GM12878 (cell line): ENCODE results near the gene ZFPM1. TPM values are rescaled to one million over a fixed set of nuclear protein-coding genes. Genes with fewer than 3 reads are reported as not detected.

Experiments used
- ATAC-seq: fragments of 200-7000 bp; cut with Tn5 transposase; 3 replicates; pipeline ENCODE4 v1.9.1; 2020; ENCODE audit warnings: mild to moderate bottlenecking, moderate library complexity
- BruUV-seq: library from RNA; stranded (reverse); fragments of 400-500 nt; replicated peaks from 2 replicates; lab custom pipeline; 2021; lab: Mats Ljungman, UMichigan
- CTCF ChIA-PET: fragments of 300-600 bp; sonication (Branson Sonifier 250); formaldehyde crosslinking; extraction: SDS; loops from one replicate; lab custom pipeline; 2021; ENCODE audit warnings: inconsistent platforms; lab: Yijun Ruan, JAX
- POLR2A ChIA-PET: fragments of 350-600 bp; formaldehyde crosslinking; extraction: SDS; loops from one replicate; lab custom pipeline; 2021; ENCODE audit warnings: inconsistent platforms; lab: Charles Lee
- RAD21 ChIA-PET: fragments of 300-600 bp; sonication (Branson Sonifier 250); formaldehyde crosslinking; loops from one replicate; lab custom pipeline; 2023; ENCODE audit warnings: antibody characterized with exemption; ENCODE audit not compliant: unreplicated experiment; lab: Charles Lee
- SMC1A ChIA-PET: fragments of 300-600 bp; sonication (Branson Sonifier 250); formaldehyde crosslinking; loops from one replicate; lab custom pipeline; 2023; ENCODE audit not compliant: unreplicated experiment, uncharacterized antibody; lab: Charles Lee
- DNase-seq: peaks from one replicate; pipeline ENCODE4 v3.0.0-alpha.2; 2011; ENCODE audit warnings: low read depth, low spot score
- FAIRE-seq: peaks from 3 replicates; lab custom pipeline; 2011; peaks lifted over from hg19 to GRCh38; lab: Jason Lieb, UNC
- H2AFZ ChIP-seq: 2 replicates; pipeline ENCODE4 v1.6.0; 2011; ENCODE audit warnings: low read depth, low read length, control low read depth; ENCODE audit not compliant: control insufficient read depth
- H3K27ac ChIP-seq: 2 replicates; pipeline ENCODE4 v1.5.1; 2011; ENCODE audit warnings: control low read depth; ENCODE audit not compliant: control insufficient read depth, insufficient read depth
- H3K27me3 ChIP-seq, 2 experiments: replicated peaks in 1 of 2; 2 replicates each; pipeline versions ENCODE4 v1.6.0 to v1.6.1; 2011; ENCODE audit warnings: low read length in 1 of 2; ENCODE audit not compliant: control insufficient read depth in 2 of 2, insufficient read depth in 2 of 2
- H3K36me3 ChIP-seq, 2 experiments: 2 replicates each; pipeline ENCODE4 v1.5.1; 2011; ENCODE audit warnings: low read length in 1 of 2; ENCODE audit not compliant: control insufficient read depth in 2 of 2, insufficient read depth in 2 of 2
- H3K4me1 ChIP-seq: 2 replicates; pipeline ENCODE4 v1.6.1; 2011; ENCODE audit warnings: mild to moderate bottlenecking, low read length, moderate library complexity, mixed read lengths; ENCODE audit not compliant: control insufficient read depth, insufficient read depth
- H3K4me2 ChIP-seq: 2 replicates; pipeline ENCODE4 v1.6.0; 2011; ENCODE audit warnings: control low read depth; ENCODE audit not compliant: control insufficient read depth, insufficient read depth
- H3K4me3 ChIP-seq: fragments of 200-600 bp; sonication (generic); 2 replicates; pipeline ENCODE4 v1.5.1; 2016
- H3K79me2 ChIP-seq: 2 replicates; pipeline ENCODE4 v1.6.0; 2011; ENCODE audit warnings: low read length; ENCODE audit not compliant: control insufficient read depth, insufficient read depth
- H3K9ac ChIP-seq: 2 replicates; pipeline ENCODE4 v1.8.0; 2011; ENCODE audit warnings: low read length, control low read depth, mixed read lengths; ENCODE audit not compliant: control insufficient read depth, insufficient read depth
- H3K9me3 ChIP-seq: replicated peaks from 3 replicates; pipeline ENCODE4 v1.5.1; 2011; ENCODE audit warnings: mild to moderate bottlenecking, low read length; ENCODE audit not compliant: control insufficient read depth, insufficient read depth
- H4K20me1 ChIP-seq: 2 replicates; pipeline ENCODE4 v1.6.0; 2011; ENCODE audit not compliant: control insufficient read depth, insufficient read depth
- ATF2 ChIP-seq: IDR thresholded peaks from 2 replicates; pipeline ENCODE4 v1.6.1; 2012; ENCODE audit warnings: low read length, inconsistent platforms
- ATF7 ChIP-seq: fragments of 450-650 bp; IDR thresholded peaks from 2 replicates; pipeline ENCODE4 v1.6.1; 2016; ENCODE audit warnings: low read depth, mild to moderate bottlenecking
- CEBPB ChIP-seq, 2 experiments: fragments of 150-350 bp in 1 of 2; IDR thresholded peaks; 2 replicates each; pipeline ENCODE4 v1.6.1; 2012 to 2014; ENCODE audit warnings: low read depth in 2 of 2, low read length in 2 of 2, borderline replicate concordance in 1 of 2, inconsistent platforms in 1 of 2
- MAX ChIP-seq: IDR thresholded peaks from 2 replicates; pipeline ENCODE4 v1.6.1; 2012; ENCODE audit warnings: low read depth, low read length, improper control_type of control experiment
- NR2C1 ChIP-seq: fragments of 450-650 bp; IDR thresholded peaks from 2 replicates; pipeline ENCODE4 v1.6.1; 2017; ENCODE audit warnings: antibody characterized with exemption, mild to moderate bottlenecking, moderate library complexity
- PAX8 ChIP-seq: fragments of 450-650 bp; IDR thresholded peaks from 2 replicates; pipeline ENCODE4 v1.6.1; 2017; ENCODE audit warnings: mild to moderate bottlenecking, moderate library complexity
- SIN3A ChIP-seq: IDR thresholded peaks from 2 replicates; pipeline ENCODE4 v1.6.1; 2012; ENCODE audit warnings: low read depth, low read length, improper control_type of control experiment
- SKIL ChIP-seq: fragments of 450-650 bp; IDR thresholded peaks from 2 replicates; pipeline ENCODE4 v1.6.1; 2017; ENCODE audit warnings: mild to moderate bottlenecking, low read depth, inconsistent platforms; ENCODE audit not compliant: poor library complexity, severe bottlenecking
- SMAD5 ChIP-seq: IDR thresholded peaks from 2 replicates; pipeline ENCODE4 v1.6.1; 2016; ENCODE audit warnings: antibody characterized with exemption, low read depth
- SREBF1 ChIP-seq: IDR thresholded peaks from 2 replicates; pipeline ENCODE4 v1.6.1; 2012; ENCODE audit warnings: mild to moderate bottlenecking, low read length
- TARDBP ChIP-seq: IDR thresholded peaks from 2 replicates; pipeline ENCODE4 v1.6.1; 2016; ENCODE audit warnings: borderline replicate concordance
- TCF3 ChIP-seq: IDR thresholded peaks from 2 replicates; pipeline ENCODE4 v1.6.1; 2012; ENCODE audit warnings: low read depth, mild to moderate bottlenecking, low read length, borderline replicate concordance; ENCODE audit not compliant: insufficient read depth
- ZBTB4 ChIP-seq: fragments of 450-650 bp; formaldehyde crosslinking; IDR thresholded peaks from 2 replicates; pipeline ENCODE4 v1.4.0; 2022; ENCODE audit warnings: mild to moderate bottlenecking, moderate library complexity
- WGBS: methylation state at CpG from one replicate; pipeline ENCODE4 v1.1.6; 2016; ENCODE audit warnings: low lambda C conversion rate; ENCODE audit not compliant: insufficient replicate concordance, insufficient coverage; ENCODE audit errors: missing lambda C conversion rate; 5-methylcytosine and 5-hydroxymethylcytosine counted together
- in situ Hi-C: fragments of 300-500 bp; cut with MboI; formaldehyde crosslinking; loops from 9 replicates; pipeline ENCODE4 v1.14.3; 2018; ENCODE audit warnings: mixed read lengths
- intact Hi-C: fragments of 100-400 bp; cut with micrococcal nuclease; formaldehyde crosslinking; loops from one replicate; pipeline ENCODE4 v1.14.2; 2022; ENCODE audit not compliant: unreplicated experiment
- polyA plus RNA-seq, 11 experiments: library from polyadenylated mRNA; depleted of rRNA in 4 of 11; unstranded in 6 of 11; stranded (reverse) in 5 of 11; fragments of >200 nt; fragmentation: Nextera tagmentation in 4 of 11; fragmentation: Illumina TruSeq in 1 of 11; extraction: Ambion mirVana in 4 of 11; extraction: Trizol in 1 of 11; gene quantifications; 1 replicate in 1 of 11; 2 replicates in 10 of 11; pipeline versions ENCODE4 v1.2.1 to v1.2.3, GENCODE V29; 2011 to 2016; ENCODE audit warnings: inconsistent platforms in 2 of 11, missing spikeins in 2 of 11, low read depth in 1 of 11
- total RNA-seq, 4 experiments: library from RNA; depleted of rRNA in 3 of 4; stranded (reverse); fragments of >200 nt in 3 of 4; fragmentation: Illumina TruSeq in 1 of 4; extraction: Trizol in 1 of 4; gene quantifications; 2 replicates each; pipeline versions ENCODE4 v1.2.1 to v1.2.3, GENCODE V29; 2013 to 2021

ZFPM1 gene
- total and polyA plus RNA-seq, 10 of the 15 experiments (the other 5 are each of a cell fraction or from before 2014, with no cell fraction given), result 0.02 to 5.1 (median 0.30) TPM

GRCh38 chr16:88569985-88570690 is 117.1 kb downstream of the ZFPM1 start, which contains the start of gene ZC3H18 (continued):
- no peak for TF ChIP-seq PAX8

GRCh38 chr16:88570691-88571092 is 117.6 kb downstream of the ZFPM1 start:
- TSS peak; percentile 62 for BruUV-seq
- peaks cover 1 to 3% of the 10 kb centered on the region in 2 experiments; a peak in 2 of 4 replicates for H3K36me3 ChIP-seq
- peak overlapping the region; percentile 82 for H3K4me2 ChIP-seq
- no peaks in the 10 kb centered on the region for H3K27me3 ChIP-seq
- ATAC-seq (peak; percentile 42), DNase-seq (no peak), FAIRE-seq (no peak)
- POLR2A ChIA-PET, result interaction anchor here (0.7 to 2.4 kb wide), 7 partner anchors 19 to 620 kb away, joined by 3 to 9 read pairs (median 4); partner anchors contain the start of gene BANP
- in situ Hi-C loops, result loop anchor here (5.0 kb wide), 1 partner anchor 52 kb away; no protein-coding TSS in a partner anchor
- SMC1A ChIA-PET, result interaction anchor here (1.1 to 2.0 kb wide), 5 partner anchors 21 to 130 kb away, joined by 3 to 5 read pairs (median 3); no protein-coding TSS in a partner anchor
- intact Hi-C loops, result no loop called here
- no peaks in the 10 kb centered on the region; the same call in 1 of the 2 replicates for H4K20me1 ChIP-seq
- H3K4me3 ChIP-seq, result peak overlapping the region; percentile 98
- RAD21 ChIA-PET, result interaction anchor here (1.0 to 1.4 kb wide), 8 partner anchors 21 to 119 kb away, joined by 3 to 6 read pairs (median 4); no protein-coding TSS in a partner anchor
- H3K27ac ChIP-seq, result peak overlapping the region; percentile 60
- CTCF ChIA-PET, result interaction anchor here (0.6 to 2.1 kb wide), 9 partner anchors 8 to 645 kb away, joined by 3 to 7 read pairs (median 4); no protein-coding TSS in a partner anchor
- peaks cover 5% of the 10 kb centered on the region; the same call in 1 of the 2 replicates for H3K4me1 ChIP-seq
- H2AFZ ChIP-seq, result no peak overlapping the region
- peaks cover 33% of the 10 kb centered on the region for H3K79me2 ChIP-seq
- peak overlapping the region; percentile 56 for H3K9ac ChIP-seq
- WGBS, result 0% methylated on average over 23 of the region's 35 CpGs
- H3K9me3 ChIP-seq, result no peaks in the 10 kb centered on the region
- TF ChIP-seq CEBPB (IDR thresholded peaks at IDR 0.05; ENCODE audit: borderline replicate concordance in 1 of 2, low read depth in 2 of 2, low read length in 2 of 2) (no peak), MAX (no peak), SREBF1 (no peak), TARDBP (no peak), TCF3 (no peak), SIN3A (peak; percentile 2; the same call in 1 of the 2 replicates), ATF7 (no peak), SMAD5 (0 out of 2 replicates have a peak, but pooled peaks have one; percentile 15), ZBTB4 (no peak), ATF2 (no peak), SKIL (no peak), NR2C1 (peak; percentile 38; the same call in 1 of the 2 replicates)
